Stimulated activated CD8-positive, alpha-beta memory T cell treated with anti-CD3 and anti-CD28 coated beads, Interleukin-12 subunit alpha, Interleukin-12 subunit beta, amount 100 ng/mL, for 24 hours (primary cell): ENCODE data around the gene ABCA8.

Experiments used
- DNase-seq: peaks from one replicate; pipeline ENCODE4 v3.0.0-alpha.2; 2020; ENCODE audit errors: extremely low read depth

ABCA8 gene

GRCh38 chr17:68867759-68868516, 87.3 kb downstream of the ABCA8 start:
- DNase-seq: no peak

GRCh38 chr17:68865584-68865983, 89.6 kb downstream of the ABCA8 start:
- no peak for DNase-seq

- no peak for DNase-seq
These were observed 92.0 kb downstream of the ABCA8 start for GRCh38 chr17:68863091-68863652.

GRCh38 chr17:68861602-68862001, 93.6 kb downstream of the ABCA8 start:
- DNase-seq: no peak

- no peak for DNase-seq
These were observed 94.3 kb downstream of the ABCA8 start for GRCh38 chr17:68860941-68861340.

GRCh38 chr17:68854452-68854851, 100.7 kb downstream of the ABCA8 start:
- DNase-seq: no peak

- no peak for DNase-seq
These were observed 101.8 kb downstream of the ABCA8 start for GRCh38 chr17:68853439-68853838.

GRCh38 chr17:68853036-68853435, 102.2 kb downstream of the ABCA8 start:
- DNase-seq: no peak

GRCh38 chr17:68851890-68852289, 103.3 kb downstream of the ABCA8 start:
- DNase-seq: no peak

- DNase-seq: no peak
These were observed 104.3 kb downstream of the ABCA8 start for GRCh38 chr17:68850749-68851510.

GRCh38 chr17:68849673-68850610, 105.2 kb downstream of the ABCA8 start:
- DNase-seq: no peak

- no peak for DNase-seq
These were observed 107.5 kb downstream of the ABCA8 start for GRCh38 chr17:68847711-68848110.

- no peak for DNase-seq
These were observed 111.7 kb downstream of the ABCA8 start for GRCh38 chr17:68843522-68843921.

GRCh38 chr17:68840073-68840472, 115.1 kb downstream of the ABCA8 start:
- DNase-seq: no peak

GRCh38 chr17:68835071-68835470, 120.1 kb downstream of the ABCA8 start:
- DNase-seq: no peak

GRCh38 chr17:68834328-68834836, 120.8 kb downstream of the ABCA8 start:
- no peak for DNase-seq

GRCh38 chr17:68832109-68832802, 122.9 kb downstream of the ABCA8 start:
- no peak for DNase-seq

- no peak for DNase-seq
These were observed 124.0 kb downstream of the ABCA8 start for GRCh38 chr17:68831170-68831569.

- no peak for DNase-seq
These were observed 124.9 kb downstream of the ABCA8 start for GRCh38 chr17:68830313-68830712.

- no peak for DNase-seq
These were observed 126.0 kb downstream of the ABCA8 start for GRCh38 chr17:68829211-68829610.

GRCh38 chr17:68824707-68825106, 130.5 kb downstream of the ABCA8 start:
- no peak for DNase-seq
